Measurements from ENCODE around the gene TENM4. TPM values are rescaled to one million over a fixed set of nuclear protein-coding genes. Genes with fewer than 3 reads are reported as not detected.

The TENM4 gene
- total RNA-seq, 1 donor from 2014 or later = 3.8 TPM

DNA sequence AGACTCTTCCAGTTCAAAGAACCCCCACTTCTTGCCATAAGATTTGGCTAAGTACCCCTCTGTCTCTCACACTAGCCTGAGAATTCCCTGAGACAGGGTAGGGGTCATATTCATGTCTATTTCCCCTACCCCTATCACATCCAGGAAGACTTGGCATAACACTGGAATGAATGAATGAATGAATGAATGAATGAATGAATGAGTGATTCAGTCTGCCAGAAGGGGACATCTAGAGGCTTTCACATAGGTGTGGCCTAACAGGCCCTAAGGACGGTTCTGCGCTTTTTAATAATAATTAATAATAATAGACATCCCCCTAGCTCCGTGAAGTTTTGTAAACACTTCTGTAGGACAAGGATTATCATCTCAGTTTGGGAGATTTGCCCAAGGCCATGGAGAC, 415.7 kb downstream of the TENM4 start:
- Mint-ChIP-seq H3K4me1 (ENCODE audit: low read depth) (peaks cover 3% of the 10 kb centered on the region), H3K9me3 (ENCODE audit: low read depth) (no peaks in the 10 kb centered on the region), H3K27me3 (ENCODE audit: low read depth) (peaks cover 7% of the 10 kb centered on the region), H3K4me3 (ENCODE audit: unreplicated experiment) (no peak overlapping the region), H3K27ac (ENCODE audit: unreplicated experiment) (no peak overlapping the region), H3K36me3 (ENCODE audit: low read depth) (no peaks in the 10 kb centered on the region)
- DNase-seq (ENCODE audit: low spot score) = no peak
- TF ChIP-seq, protein P1, sequence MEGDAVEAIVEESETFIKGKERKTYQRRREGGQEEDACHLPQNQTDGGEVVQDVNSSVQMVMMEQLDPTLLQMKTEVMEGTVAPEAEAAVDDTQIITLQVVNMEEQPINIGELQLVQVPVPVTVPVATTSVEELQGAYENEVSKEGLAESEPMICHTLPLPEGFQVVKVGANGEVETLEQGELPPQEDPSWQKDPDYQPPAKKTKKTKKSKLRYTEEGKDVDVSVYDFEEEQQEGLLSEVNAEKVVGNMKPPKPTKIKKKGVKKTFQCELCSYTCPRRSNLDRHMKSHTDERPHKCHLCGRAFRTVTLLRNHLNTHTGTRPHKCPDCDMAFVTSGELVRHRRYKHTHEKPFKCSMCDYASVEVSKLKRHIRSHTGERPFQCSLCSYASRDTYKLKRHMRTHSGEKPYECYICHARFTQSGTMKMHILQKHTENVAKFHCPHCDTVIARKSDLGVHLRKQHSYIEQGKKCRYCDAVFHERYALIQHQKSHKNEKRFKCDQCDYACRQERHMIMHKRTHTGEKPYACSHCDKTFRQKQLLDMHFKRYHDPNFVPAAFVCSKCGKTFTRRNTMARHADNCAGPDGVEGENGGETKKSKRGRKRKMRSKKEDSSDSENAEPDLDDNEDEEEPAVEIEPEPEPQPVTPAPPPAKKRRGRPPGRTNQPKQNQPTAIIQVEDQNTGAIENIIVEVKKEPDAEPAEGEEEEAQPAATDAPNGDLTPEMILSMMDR (IDR thresholded peaks at IDR 0.05) = no peak

DNA sequence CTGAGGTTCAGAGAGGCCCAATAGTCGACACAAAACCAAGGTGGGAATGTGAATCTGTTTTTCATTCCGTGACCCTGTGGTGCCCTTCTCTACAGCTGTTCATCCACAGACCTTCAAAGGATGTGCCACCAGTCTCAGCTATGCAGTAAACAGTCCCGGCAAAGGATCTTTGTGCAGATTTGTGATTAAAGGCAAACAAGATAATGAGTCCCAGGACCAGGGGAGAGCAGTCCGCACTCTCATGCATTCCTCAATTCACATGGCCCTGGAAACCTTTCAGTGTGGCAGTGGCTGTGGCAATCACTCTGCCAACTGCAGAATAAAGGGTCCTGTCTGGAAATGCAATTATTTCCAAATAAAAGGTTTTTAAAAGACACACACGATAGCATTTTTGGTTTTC, 418.6 kb downstream of the TENM4 start:
- Mint-ChIP-seq H3K27me3 (ENCODE audit: low read depth) (peaks cover 7% of the 10 kb centered on the region), H3K9me3 (ENCODE audit: low read depth) (no peaks in the 10 kb centered on the region), H3K4me3 (ENCODE audit: unreplicated experiment) (no peak overlapping the region), H3K4me1 (ENCODE audit: low read depth) (peaks cover 12% of the 10 kb centered on the region), H3K36me3 (ENCODE audit: low read depth) (no peaks in the 10 kb centered on the region), H3K27ac (ENCODE audit: unreplicated experiment) (no peak overlapping the region)
- TF ChIP-seq, protein P1 (IDR thresholded peaks at IDR 0.05) = no peak
- DNase-seq (ENCODE audit: low spot score) = no peak

DNA sequence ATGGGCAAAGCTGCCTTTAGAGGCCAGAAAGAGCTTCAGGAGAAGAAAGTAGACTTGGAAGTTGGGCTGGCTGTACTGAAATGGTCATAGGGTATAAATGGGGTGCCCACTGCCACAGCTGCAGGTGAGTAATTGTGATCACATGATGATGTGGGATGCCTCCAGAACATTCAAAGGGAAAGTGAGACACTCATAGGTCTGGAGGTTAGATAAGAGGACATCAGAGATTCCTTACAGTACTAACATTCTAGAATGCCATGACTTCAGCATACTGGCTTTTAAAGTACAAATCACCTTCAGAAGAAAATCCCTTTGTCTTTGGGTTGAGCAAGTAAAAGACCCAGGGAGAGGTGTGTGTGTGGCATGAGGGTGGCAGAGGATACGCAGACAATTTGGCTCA, 419.2 kb downstream of the TENM4 start:
- TF ChIP-seq, protein P1 (IDR thresholded peaks at IDR 0.05) = no peak
- no peak overlapping the region for H3K27ac Mint-ChIP-seq (ENCODE audit: unreplicated experiment)
- H3K27me3 Mint-ChIP-seq (ENCODE audit: low read depth) = peaks cover 7% of the 10 kb centered on the region
- no peak overlapping the region for H3K4me3 Mint-ChIP-seq (ENCODE audit: unreplicated experiment)
- no peak for DNase-seq (ENCODE audit: low spot score)
- peaks cover 9% of the 10 kb centered on the region for H3K4me1 Mint-ChIP-seq (ENCODE audit: low read depth)
- no peaks in the 10 kb centered on the region for H3K9me3 Mint-ChIP-seq (ENCODE audit: low read depth)
- H3K36me3 Mint-ChIP-seq (ENCODE audit: low read depth) = no peaks in the 10 kb centered on the region

DNA sequence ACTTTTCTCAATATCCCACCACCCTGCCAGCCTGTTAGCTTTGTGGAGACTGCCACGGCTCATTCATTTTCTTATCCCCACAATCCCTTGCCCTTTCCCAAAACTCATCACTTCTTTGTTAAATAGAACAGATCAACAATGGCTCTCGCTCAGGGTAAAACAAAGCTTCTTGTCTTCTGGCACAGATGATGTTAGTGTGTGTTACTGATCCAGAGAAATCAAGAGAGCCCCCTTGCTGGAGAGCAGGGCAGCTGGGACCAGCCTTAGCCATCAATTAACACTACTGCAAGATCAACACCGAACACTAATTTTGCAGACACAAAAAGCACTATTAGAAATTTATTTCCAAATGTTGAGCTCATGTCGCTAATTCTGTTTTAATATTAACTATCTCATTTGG, 420.9 kb downstream of the TENM4 start:
- TF ChIP-seq, protein P1 (IDR thresholded peaks at IDR 0.05) = no peak
- no peak overlapping the region for H3K27ac Mint-ChIP-seq (ENCODE audit: unreplicated experiment)
- H3K4me1 Mint-ChIP-seq (ENCODE audit: low read depth) = peaks cover 9% of the 10 kb centered on the region
- no peak overlapping the region for H3K4me3 Mint-ChIP-seq (ENCODE audit: unreplicated experiment)
- no peaks in the 10 kb centered on the region for H3K27me3 Mint-ChIP-seq (ENCODE audit: low read depth)
- H3K9me3 Mint-ChIP-seq (ENCODE audit: low read depth) = no peaks in the 10 kb centered on the region
- DNase-seq (ENCODE audit: low spot score) = no peak
- no peaks in the 10 kb centered on the region for H3K36me3 Mint-ChIP-seq (ENCODE audit: low read depth)

DNA sequence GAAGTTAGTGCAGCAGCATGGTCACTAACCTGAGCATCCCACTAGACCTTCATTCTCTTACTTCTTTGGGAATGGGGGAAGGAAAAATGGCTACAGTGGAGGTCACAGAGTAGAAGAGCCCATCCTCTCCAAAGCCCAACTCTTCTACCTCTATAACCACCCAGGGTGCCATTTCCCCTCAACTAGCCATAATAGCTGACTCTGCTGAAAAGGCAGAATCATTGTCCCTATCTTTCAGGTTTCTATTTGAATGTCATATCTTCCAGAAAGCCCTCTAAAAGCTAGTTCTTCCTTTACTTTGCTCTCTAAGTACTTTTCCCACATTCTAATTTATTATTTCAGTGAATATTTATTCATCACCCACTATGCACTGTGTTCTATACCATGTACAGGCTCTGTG, 421.6 kb downstream of the TENM4 start:
- Mint-ChIP-seq H3K4me1 (ENCODE audit: low read depth) (peaks cover 9% of the 10 kb centered on the region), H3K36me3 (ENCODE audit: low read depth) (no peaks in the 10 kb centered on the region), H3K27ac (ENCODE audit: unreplicated experiment) (no peak overlapping the region), H3K9me3 (ENCODE audit: low read depth) (no peaks in the 10 kb centered on the region), H3K4me3 (ENCODE audit: unreplicated experiment) (no peak overlapping the region), H3K27me3 (ENCODE audit: low read depth) (no peaks in the 10 kb centered on the region)
- TF ChIP-seq, protein P1 (IDR thresholded peaks at IDR 0.05) = no peak
- DNase-seq (ENCODE audit: low spot score) = no peak

Data from chondrocyte (in vitro differentiated cells).